Stimulated activated naive CD4-positive, alpha-beta T cell treated with Interleukin-2 at 50 U/mL for 16 hours (primary cell): ENCODE measurements around the gene CYGB.
A peak's percentile ranks its signal among the peaks of the same experiment; 100 is the strongest.

ENCODE experiments used
- DNase-seq: peaks from one replicate; lab custom pipeline; 2025; lab: John Stamatoyannopoulos, UW

CYGB gene

GRCh38 chr17:76500747-76501017 lies 36.8 kb downstream of the CYGB start:
- no peak for DNase-seq

GRCh38 chr17:76500074-76500746 lies 37.3 kb downstream of the CYGB start:
- no peak for DNase-seq

DNA sequence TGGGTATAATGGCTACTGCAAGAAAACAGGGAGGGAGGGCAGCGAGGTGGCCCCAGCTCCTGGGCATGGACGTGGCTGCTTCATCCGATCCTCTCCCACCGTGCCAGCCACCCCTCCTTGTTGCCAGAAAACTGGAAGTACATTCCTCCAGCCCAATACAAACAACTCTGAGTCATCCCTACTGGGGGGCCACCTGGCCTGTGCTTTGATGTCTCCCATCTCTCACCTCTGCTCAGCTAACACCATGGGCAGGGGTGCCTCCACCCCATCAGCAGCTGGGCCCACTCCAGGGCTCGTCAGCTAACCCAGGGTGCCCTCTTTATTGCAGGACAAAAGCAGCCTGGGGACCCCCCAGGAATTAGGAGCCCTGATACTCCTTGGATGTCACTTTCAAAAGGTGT lies 38.2 kb downstream of the CYGB start:
- DNase-seq: no peak

DNA sequence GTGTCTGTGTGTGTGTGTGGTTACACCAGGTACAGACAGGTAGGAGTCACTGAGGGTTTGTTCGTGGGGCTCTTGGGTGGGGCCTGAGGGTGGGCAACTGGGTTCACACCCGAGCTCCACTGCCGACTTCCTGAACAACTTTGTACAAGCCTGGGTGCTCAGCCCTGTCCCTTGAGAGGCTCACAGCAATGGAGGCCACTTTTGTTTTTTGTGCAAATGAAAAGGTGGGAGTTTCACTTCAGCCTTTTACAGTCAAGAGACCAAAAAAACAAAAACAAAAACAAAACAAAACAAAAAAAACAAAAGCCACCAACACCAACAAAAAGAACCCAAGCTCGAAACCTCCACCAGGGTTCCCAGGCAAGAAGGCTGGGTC lies 38.6 kb downstream of the CYGB start:
- no peak for DNase-seq

- DNase-seq: no peak
Observed at GRCh38 chr17:76497979-76498875, 39.3 kb downstream of the CYGB start.

DNA sequence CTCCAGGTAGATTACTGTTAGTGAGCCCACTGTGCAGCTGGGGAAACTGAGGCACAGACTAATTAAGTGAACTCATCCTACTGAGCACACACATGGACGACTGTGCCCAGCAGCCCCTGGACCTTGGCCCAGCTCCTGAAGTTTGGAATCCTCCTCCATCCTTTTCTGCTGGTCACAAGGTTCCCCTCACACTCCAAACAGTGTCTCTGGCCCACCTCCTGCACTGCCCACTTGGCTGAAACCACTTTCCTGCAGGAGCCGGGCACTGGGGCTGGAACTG lies 39.9 kb downstream of the CYGB start:
- no peak for DNase-seq

GRCh38 chr17:76496464-76496863 lies 41.0 kb downstream of the CYGB start:
- DNase-seq: no peak

- DNase-seq: no peak
Observed at GRCh38 chr17:76495663-76496400, 41.7 kb downstream of the CYGB start.

DNA sequence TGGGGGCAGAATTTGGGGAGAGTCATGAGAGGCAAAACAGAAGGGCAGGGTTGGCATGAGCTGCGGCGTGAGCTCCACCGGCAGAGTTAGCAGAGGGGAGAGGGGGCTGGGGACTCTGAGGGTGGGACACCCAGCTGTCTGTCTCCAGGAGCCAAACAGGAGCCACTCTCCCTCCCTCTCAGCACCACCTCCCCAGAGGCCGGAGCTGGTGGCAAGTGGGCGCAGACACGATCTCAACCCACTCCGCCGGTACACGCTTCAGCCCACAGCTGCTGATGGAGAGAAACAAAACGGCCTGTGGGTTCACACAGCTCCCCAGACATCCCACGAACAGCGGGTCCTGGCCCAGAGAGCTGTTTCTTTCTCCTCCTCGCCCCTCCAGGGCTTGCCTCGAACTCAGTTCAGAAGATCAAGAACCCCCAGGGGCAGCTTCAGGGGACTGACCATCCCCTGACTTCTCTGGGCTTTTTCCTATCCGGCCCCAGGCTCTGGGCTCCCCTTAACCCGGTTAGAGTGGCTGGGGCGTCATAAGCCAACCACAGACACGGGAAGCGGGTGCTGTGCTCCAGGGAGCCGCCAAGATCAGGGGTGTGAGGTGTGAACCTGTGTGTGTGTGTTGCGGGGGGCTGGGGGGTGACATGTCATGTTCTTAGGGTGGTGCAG lies 43.9 kb downstream of the CYGB start:
- DNase-seq: no peak

DNA sequence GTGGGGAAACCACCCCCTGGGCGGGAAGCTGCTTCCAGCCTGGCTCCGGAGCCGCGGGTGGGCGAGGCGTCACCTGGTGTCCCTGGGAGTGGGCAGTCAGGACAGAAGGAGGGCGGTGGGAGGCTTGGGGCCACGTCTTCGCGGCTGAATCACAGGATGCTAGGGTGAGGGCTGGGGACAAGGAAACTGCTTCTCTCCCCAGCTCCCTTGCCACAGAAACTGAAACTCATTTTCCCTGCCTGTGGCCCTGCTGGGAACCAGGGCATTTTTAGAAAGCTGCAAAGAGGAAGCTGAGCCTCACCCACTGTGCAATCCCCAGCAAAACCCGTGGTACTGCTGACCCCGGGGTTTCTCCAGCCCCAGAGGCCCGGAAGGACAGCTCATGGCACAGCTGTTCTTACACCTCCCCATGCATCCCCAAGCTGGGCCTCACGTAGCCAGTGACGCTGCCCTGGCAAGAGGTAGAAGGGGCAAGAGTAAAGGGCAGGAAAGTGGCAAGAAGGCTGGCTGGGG lies 44.5 kb downstream of the CYGB start:
- peak; percentile 13 for DNase-seq

- no peak for DNase-seq
Observed at GRCh38 chr17:76492123-76492988, 45.2 kb downstream of the CYGB start.

DNA sequence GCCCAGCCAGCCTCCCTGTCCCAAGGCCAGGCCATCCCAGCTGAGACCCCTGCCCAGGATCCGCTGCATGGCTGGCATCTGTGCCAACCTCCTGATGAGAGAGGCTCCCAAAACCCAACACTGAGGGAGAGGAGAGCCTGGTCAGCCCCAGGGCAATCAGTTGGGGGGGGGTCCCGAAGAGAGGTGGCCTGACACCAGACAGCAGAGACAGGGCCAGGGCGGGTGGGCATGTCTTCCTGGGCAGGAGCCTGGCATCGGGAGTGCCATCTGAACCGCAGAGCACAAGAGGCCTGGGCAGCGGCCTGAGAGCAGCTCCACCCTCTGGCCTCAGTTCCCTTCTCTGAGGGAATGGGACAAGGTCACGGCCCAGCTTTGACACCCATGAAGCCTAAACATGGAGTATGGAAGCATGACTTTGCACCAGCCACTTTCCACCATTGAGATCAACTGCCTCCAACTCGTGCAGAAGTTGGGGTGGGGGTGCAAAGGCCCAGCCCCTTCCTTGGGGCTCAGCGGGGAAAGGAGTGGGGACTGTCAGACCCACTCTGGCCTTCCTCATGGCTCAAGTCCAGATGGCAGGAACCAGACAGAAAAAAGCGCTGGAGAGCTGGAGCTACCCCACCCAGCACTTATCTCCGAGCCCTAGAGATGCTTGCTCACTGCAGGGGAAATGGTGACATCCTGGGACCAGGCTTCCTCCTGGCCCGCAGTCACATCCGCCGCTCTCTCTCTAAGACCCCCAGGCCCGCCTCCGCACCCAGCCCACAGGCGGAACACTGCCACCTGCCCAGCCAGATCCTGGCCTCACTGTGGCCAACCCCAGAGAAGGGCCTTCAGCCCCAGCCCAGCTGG lies 46.0 kb downstream of the CYGB start:
- DNase-seq: no peak

DNA sequence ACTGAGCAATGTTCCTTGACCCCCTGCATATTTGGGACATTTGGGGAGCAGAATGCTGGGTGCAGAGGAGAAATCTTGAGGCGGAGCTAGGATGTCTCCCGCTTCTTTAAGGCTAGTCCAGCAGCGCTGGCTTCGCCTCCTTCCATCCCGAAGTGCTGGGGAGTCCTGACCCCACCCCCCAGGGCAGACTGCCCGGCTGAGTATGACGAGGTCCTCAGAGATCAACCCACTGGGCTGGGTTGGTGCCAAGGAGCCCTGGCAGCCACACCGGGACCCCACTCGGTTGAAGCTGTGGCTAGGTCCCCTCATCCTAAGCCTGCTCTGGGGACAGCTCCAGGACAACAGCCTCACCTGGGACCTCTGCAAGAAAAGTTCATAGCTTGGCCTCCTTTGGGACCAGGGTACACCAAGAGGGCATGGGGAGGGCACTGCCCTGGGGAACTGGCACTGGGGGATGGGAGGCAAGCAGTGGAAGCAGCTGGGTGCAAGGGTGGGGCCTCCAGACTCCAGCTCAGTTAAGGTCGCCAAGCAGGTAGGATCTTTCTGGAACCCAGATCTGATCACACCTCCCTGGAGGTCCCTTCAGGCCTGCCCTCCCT lies 47.3 kb downstream of the CYGB start:
- no peak for DNase-seq

GRCh38 chr17:76487451-76488192 lies 49.9 kb downstream of the CYGB start:
- no peak for DNase-seq

GRCh38 chr17:76485569-76485968 lies 51.9 kb downstream of the CYGB start:
- no peak for DNase-seq

DNA sequence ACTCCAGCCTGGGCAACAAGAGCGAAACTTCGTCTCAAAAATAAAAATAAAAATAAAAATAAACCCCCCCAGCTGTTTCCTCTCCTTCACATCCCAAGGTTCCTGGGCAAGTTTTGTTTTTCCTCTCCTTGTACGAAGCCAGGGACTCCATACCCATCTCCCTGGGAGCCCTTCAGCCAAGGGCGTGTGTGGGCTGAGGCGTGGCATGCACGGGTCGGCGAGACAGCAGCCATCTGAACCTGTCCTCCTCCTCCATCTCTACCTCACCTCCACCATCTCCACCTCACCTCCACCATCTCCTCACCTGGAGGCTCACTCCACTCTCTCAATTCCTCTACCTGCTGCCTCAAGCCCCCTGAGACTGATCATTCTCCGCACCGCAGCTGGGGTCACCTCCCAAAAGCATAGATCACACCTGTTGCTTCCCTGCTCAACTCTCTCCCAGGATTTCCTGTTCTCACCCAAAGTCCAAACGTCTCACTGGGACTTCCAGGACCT lies 53.2 kb downstream of the CYGB start:
- DNase-seq: no peak

DNA sequence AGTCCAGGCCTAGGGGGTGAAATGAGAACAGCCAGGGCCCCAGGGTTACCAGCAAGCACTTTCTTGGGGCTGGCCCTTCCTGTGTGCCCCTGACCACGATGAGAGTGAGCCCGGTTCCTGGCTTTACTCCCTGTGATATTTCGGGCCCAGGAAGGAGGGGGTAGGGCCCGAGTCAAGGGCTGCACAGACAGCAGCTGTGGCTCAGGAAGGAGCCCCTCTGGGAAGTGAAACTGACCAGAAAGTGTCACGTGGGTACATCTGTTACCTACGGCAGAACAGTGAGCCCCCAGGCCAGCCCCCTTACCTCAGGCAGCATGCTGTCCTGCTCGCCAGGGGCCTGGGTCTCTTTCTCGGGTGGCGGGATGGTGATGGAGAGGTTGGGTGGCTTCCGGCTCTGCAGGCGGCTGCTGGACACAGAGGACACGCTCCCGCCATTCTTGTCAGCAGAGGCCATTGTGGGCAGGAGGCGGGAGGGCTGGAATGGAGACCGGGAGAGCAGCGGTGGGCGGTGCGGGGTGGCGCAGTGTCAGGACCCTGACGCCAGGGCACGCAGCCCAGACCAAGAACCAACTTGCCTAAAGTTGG lies 56.3 kb downstream of the CYGB start:
- DNase-seq: no peak

DNA sequence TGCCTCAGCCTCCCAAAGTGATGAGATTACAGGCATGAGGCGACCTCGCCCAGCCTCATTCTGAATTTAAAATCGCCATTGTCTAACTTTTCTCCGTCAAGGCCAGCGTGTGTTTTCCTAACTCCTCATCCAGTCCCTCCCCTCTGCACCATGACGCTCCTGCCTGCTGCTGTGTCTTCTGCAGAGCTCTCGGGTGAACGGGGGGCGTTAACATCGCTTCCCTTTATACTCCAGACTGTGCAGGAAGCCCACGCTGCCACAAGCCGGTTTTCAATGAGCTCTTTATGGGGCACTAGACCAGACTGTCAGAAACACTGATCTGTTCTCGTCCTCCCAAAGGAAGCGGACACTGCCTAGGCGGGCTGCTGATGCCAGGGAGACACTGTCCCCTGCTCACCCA lies 56.9 kb downstream of the CYGB start:
- no peak for DNase-seq

DNA sequence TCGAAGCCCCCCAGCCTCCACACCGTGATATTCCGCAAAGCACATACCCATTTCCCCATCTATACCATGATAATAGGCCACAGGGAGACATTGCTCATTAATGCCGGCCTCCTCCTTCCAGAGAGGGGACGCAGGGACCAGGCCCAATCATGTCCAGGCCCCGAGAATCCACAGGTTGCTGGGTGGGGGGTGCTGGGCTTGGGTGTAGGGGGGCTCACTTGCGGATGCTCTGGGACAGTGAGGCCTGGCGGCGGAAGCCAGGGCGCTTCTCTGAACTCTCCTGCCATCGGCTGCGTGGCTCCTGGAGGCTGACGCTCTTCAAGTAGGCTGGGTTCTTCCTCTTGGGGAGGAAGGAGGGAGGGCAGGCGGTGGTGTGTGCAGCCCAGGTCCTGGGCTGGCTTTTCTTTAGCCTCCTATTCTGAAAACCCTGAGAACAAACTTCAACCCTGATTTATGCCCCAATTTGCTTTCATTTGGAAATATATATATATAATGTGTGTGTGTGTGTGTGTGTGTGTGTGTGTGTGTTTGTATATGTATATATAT lies 57.9 kb downstream of the CYGB start:
- no peak for DNase-seq
